Cardiac muscle cell (in vitro differentiated cells and primary cell): ENCODE data around the gene WDR20. TPM values are rescaled to one million over a fixed set of nuclear protein-coding genes. Genes with fewer than 3 reads are reported as not detected.

Source experiments
- DNase-seq, 2 donors: peaks; one replicate each; pipeline versions ENCODE4 v3.0.0 to v3.0.0-alpha.2; 2010 to 2017; ENCODE audit warnings: low read depth in 1 of 2, low spot score in 1 of 2
- H3K27ac ChIP-seq: fragments of 200-600 bp; sonication (generic); 2 replicates; pipeline ENCODE4 v1.5.1; 2016
- H3K27me3 ChIP-seq: fragments of 200-600 bp; sonication (generic); 2 replicates; pipeline ENCODE4 v1.6.0; 2016; ENCODE audit warnings: control low read depth
- H3K36me3 ChIP-seq: fragments of 200-600 bp; sonication (generic); 2 replicates; pipeline ENCODE4 v1.5.1; 2016; ENCODE audit warnings: control low read depth
- H3K4me1 ChIP-seq: fragments of 200-600 bp; sonication (generic); 2 replicates; pipeline ENCODE4 v1.8.1; 2017; ENCODE audit warnings: low read depth, mild to moderate bottlenecking, mixed run types
- H3K4me3 ChIP-seq: fragments of 200-600 bp; sonication (generic); 2 replicates; pipeline ENCODE4 v1.5.1; 2016; ENCODE audit warnings: mild to moderate bottlenecking
- H3K9me3 ChIP-seq: fragments of 200-600 bp; sonication (generic); 2 replicates; pipeline ENCODE4 v1.5.1; 2017; ENCODE audit warnings: low read depth, mild to moderate bottlenecking, control low read depth
- polyA plus RNA-seq: library from polyadenylated mRNA; unstranded; fragments of >200 nt; fragmentation: Nextera tagmentation; extraction: Ambion mirVana; gene quantifications from 2 replicates; pipeline ENCODE4 v1.2.1, GENCODE V29; 2016
- total RNA-seq: library from RNA; depleted of rRNA; stranded (reverse); fragments of >200 nt; gene quantifications from 2 replicates; pipeline ENCODE4 v1.2.3, GENCODE V29; 2016
- TF ChIP-seq, protein P1 (sequence below): IDR thresholded peaks from 2 replicates; pipeline ENCODE4 v1.5.1; 2012; ENCODE audit warnings: low read depth, mild to moderate bottlenecking, low read length

WDR20 gene
- total and polyA plus RNA-seq, 2 experiments from 2014 or later, result 20.5 to 27.0 TPM

DNA sequence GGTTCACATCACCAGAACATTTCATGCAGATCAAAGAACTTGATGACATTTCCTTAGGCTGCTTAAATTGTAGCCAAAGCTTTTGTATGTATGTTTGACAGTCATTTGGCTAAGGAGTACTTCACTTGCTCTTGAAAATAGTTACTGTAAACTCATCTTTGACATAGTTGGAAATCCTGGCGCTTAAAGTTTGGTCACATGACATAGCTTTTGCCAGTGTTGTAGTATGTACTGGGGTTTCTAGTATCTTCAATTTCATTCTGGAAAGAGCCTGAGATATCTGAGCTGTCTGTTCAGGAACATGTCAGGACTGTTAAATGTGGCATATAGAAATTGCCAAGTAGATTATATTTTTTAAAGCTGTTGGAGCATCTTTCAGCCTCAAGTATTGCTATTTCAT lies 55.7 kb downstream of the WDR20 start:
- Histone ChIP-seq H3K36me3 (no peaks in the 10 kb centered on the region), H3K9me3 (no peaks in the 10 kb centered on the region), H3K27ac (no peak overlapping the region), H3K4me1 (peaks cover 9% of the 10 kb centered on the region), H3K27me3 (no peaks in the 10 kb centered on the region), H3K4me3 (no peak overlapping the region)
- TF ChIP-seq, protein P1, sequence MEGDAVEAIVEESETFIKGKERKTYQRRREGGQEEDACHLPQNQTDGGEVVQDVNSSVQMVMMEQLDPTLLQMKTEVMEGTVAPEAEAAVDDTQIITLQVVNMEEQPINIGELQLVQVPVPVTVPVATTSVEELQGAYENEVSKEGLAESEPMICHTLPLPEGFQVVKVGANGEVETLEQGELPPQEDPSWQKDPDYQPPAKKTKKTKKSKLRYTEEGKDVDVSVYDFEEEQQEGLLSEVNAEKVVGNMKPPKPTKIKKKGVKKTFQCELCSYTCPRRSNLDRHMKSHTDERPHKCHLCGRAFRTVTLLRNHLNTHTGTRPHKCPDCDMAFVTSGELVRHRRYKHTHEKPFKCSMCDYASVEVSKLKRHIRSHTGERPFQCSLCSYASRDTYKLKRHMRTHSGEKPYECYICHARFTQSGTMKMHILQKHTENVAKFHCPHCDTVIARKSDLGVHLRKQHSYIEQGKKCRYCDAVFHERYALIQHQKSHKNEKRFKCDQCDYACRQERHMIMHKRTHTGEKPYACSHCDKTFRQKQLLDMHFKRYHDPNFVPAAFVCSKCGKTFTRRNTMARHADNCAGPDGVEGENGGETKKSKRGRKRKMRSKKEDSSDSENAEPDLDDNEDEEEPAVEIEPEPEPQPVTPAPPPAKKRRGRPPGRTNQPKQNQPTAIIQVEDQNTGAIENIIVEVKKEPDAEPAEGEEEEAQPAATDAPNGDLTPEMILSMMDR, result no peak
- DNase-seq, result peak in 1 of 2 donors; percentile 21

DNA sequence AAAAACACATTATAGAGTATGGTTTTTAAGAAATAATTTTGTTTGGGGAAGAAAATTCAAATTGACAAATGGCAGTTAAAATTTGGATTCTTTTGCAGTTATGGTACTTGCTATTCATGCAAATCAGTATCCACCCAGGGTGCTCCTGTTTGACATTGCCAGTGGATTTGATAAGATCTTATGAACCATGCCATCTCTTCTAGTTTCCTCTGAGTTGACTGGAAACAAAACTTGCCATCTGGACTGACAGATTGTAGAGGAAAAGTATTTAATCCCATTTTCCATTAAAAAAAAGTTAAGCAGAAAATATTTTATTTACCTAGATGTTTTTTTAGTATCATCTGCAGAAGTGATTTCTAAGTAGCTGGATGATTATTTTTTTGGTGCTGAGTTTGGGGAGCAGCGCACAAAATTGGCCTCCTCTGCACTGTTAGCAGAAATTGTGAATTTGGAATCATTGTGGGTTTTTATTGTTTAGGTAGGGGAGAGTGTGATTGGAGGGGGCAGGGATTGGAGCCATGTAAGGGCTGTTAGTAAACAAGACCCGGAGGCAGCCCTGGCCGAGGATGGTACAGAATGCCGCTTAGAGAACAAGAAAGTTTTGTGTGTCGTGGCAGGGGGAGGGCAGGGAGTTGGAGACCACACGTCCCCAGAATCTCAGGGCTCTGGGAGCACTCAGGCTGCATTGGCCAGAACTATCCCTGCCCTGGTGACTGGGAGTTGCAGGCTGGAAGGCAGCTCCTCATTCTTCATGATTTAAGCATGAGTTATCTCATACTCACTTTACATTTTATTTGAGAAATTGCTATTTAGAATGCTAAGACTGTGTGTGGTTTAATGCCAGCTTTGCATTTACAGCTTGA lies 56.6 kb downstream of the WDR20 start:
- H3K27me3 ChIP-seq, result no peaks in the 10 kb centered on the region
- no peak for DNase-seq
- no peaks in the 10 kb centered on the region for H3K36me3 ChIP-seq
- peaks cover 3% of the 10 kb centered on the region for H3K4me1 ChIP-seq
- H3K9me3 ChIP-seq, result no peaks in the 10 kb centered on the region
- H3K27ac ChIP-seq, result no peak overlapping the region
- no peak overlapping the region for H3K4me3 ChIP-seq
- TF ChIP-seq, protein P1, result no peak

DNA sequence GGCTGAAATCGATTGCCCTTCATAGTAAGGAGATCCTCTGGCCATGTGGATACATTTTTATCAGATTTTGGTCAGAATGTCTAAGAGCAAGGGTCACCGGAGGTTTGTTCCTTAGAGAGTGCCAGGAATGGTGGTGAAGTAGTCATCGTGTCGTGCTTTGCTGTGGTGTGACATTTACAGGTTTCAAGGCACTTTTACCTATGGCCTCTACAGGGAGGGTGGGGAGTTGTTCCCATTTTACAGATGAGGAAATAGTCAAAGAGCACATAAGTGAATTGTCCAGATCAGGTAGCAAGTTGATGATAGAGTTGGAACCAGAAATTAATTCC lies 57.2 kb downstream of the WDR20 start:
- Histone ChIP-seq H3K27me3 (no peaks in the 10 kb centered on the region), H3K4me1 (no peaks in the 10 kb centered on the region), H3K36me3 (no peaks in the 10 kb centered on the region), H3K27ac (no peak overlapping the region), H3K4me3 (no peak overlapping the region), H3K9me3 (no peaks in the 10 kb centered on the region)
- no peak for DNase-seq
- TF ChIP-seq, protein P1, result no peak

DNA sequence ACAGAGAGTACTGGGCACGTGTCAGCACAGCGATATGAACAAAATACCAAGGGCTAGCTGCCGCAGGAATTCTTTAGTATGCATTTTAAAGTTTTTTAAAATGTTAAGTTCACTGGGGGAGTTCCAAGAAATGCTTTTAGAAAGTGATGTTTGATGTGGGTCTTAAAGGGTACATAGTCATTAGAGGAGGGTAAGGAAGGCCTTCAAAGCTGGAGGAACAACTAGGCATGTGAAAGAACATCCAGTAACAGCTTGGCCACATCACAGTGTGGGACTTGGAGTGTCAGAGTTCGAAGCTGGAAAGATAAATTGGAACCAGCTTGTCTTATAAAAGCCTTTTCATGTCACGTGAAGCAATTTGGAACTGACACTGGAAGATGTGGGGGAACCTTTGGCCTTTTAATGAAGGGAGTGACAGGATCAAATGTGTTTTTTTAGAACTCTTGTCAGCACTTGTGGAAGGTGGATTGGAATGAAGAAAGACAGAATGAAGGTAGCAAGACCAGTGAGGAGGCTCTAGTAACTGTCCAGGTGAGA lies 57.7 kb downstream of the WDR20 start:
- H3K9me3 ChIP-seq, result no peaks in the 10 kb centered on the region
- H3K4me1 ChIP-seq, result no peaks in the 10 kb centered on the region
- H3K27ac ChIP-seq, result no peak overlapping the region
- no peaks in the 10 kb centered on the region for H3K36me3 ChIP-seq
- peak in 1 of 2 donors; percentile 26 for DNase-seq
- no peak overlapping the region for H3K4me3 ChIP-seq
- TF ChIP-seq, protein P1, result no peak
- H3K27me3 ChIP-seq, result no peaks in the 10 kb centered on the region

DNA sequence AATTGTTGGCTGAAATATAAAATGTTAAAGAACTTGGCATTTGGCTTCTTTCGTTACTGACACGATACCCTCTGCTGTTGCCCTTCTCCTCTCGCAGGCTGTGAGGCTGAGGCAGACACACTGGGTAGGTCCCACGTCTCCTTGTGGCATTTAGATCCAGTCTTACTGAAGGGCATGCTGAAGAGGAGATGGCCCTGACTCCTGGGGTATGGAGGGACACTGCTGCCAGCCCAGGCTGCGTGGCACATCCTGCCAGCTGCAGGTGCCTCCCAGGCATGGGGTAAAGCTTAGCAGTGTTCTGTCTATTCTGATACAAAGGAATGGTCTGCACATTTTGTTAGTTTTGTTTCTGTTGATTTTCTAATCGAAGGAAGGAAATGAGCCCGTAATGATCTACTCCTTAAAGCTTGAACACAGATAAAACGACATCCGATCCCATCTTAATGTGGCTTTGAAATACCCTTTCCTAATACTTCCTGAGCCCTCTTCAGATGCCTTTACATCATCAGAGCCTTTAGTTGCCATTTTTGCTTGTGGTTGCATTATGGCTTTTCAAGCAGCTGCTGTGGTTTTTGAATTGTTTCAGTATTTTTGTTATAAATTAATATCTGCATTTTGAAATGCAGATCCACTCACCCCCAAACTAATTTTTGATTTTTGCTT lies 61.1 kb downstream of the WDR20 start:
- H3K36me3 ChIP-seq, result no peaks in the 10 kb centered on the region
- no peaks in the 10 kb centered on the region for H3K27me3 ChIP-seq
- TF ChIP-seq, protein P1, result no peak
- H3K27ac ChIP-seq, result no peak overlapping the region
- H3K4me1 ChIP-seq, result no peaks in the 10 kb centered on the region
- DNase-seq, result no peak
- H3K9me3 ChIP-seq, result no peaks in the 10 kb centered on the region
- H3K4me3 ChIP-seq, result no peak overlapping the region
